Measurements from ENCODE around the gene CNGA4.

DNA sequence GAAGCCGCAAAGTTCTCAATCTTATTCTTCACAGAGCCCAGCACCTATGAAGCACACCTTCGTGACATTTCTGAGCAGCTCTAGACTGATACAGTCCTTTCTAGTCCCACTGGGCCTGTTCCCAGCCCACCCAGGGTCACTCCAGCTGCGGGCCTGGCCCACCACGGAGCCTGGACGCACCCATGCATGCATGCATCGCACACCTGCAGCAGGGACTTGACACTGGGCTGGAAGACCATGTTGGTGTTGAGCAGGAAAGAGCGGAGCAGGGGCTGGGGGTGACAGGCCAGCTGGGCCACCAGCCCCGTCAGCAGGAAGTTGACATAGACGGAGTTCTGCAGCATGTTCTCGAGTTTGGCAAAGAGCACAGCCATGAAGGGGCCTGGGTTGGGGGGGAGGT is 24.4 kb upstream of the CNGA4 start:
- no peak for TF ChIP-seq EZH2 (IDR thresholded peaks at IDR 0.05; ENCODE audit: low read length, unreplicated experiment)
- TF ChIP-seq, protein P1, sequence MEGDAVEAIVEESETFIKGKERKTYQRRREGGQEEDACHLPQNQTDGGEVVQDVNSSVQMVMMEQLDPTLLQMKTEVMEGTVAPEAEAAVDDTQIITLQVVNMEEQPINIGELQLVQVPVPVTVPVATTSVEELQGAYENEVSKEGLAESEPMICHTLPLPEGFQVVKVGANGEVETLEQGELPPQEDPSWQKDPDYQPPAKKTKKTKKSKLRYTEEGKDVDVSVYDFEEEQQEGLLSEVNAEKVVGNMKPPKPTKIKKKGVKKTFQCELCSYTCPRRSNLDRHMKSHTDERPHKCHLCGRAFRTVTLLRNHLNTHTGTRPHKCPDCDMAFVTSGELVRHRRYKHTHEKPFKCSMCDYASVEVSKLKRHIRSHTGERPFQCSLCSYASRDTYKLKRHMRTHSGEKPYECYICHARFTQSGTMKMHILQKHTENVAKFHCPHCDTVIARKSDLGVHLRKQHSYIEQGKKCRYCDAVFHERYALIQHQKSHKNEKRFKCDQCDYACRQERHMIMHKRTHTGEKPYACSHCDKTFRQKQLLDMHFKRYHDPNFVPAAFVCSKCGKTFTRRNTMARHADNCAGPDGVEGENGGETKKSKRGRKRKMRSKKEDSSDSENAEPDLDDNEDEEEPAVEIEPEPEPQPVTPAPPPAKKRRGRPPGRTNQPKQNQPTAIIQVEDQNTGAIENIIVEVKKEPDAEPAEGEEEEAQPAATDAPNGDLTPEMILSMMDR (conservative IDR thresholded peaks at IDR 0.05; ENCODE audit: low read depth, low read length) = no peak

Data from PC-3 (cell line).